Brain microvascular endothelial cell (primary cell): Measurements from ENCODE around the gene SLC37A2.
"Not testable (repeated sequence)": the region's sequence is repeated elsewhere in the genome, so short reads cannot be mapped to it uniquely, and the experiment has no call there.

Source experiments
- DNase-seq: peaks from one replicate; pipeline ENCODE4 v3.0.0-alpha.2; 2020
- H3K27ac ChIP-seq: fragments of 250-450 bp; sonication (Bioruptor Pico); 2 replicates; pipeline ENCODE4 v1.5.1; 2020; ENCODE audit warnings: mild to moderate bottlenecking, moderate library complexity
- H3K27me3 ChIP-seq: fragments of 250-450 bp; sonication (Bioruptor Pico); replicated peaks from 2 replicates; pipeline ENCODE4 v1.5.1; 2020; ENCODE audit warnings: mild to moderate bottlenecking
- H3K36me3 ChIP-seq: fragments of 250-450 bp; sonication (Bioruptor Pico); replicated peaks from 2 replicates; pipeline ENCODE4 v1.5.1; 2020; ENCODE audit warnings: mild to moderate bottlenecking
- H3K4me3 ChIP-seq: 2 replicates; pipeline ENCODE4 v1.5.1; 2011; ENCODE audit warnings: low read depth, mild to moderate bottlenecking, control low read depth, low read length, moderate library complexity
- CTCF ChIP-seq: IDR thresholded peaks from 2 replicates; pipeline ENCODE4 v1.5.1; 2011; ENCODE audit warnings: low read depth, mild to moderate bottlenecking, moderate library complexity, low read length, control low read depth, inconsistent platforms; ENCODE audit errors: missing control alignments
- in situ Hi-C: cut with HindIII; loops from 2 replicates; pipeline ENCODE4 v1.10.0; 2017; ENCODE audit warnings: low sequenced_read_pairs, low pct_ligation_motif_present

The SLC37A2 gene

GRCh38 chr11:125036933-125037332 is 26.2 kb upstream of the SLC37A2 start:
- in situ Hi-C loops = no loop called here
- TF ChIP-seq CTCF = no peak
- no peaks in the 10 kb centered on the region for H3K27me3 ChIP-seq
- no peaks in the 10 kb centered on the region for H3K36me3 ChIP-seq
- no peak overlapping the region for H3K4me3 ChIP-seq
- peak; percentile 84 for DNase-seq
- no peak overlapping the region for H3K27ac ChIP-seq

- in situ Hi-C loops = no loop called here
- no peak overlapping the region for H3K27ac ChIP-seq
- DNase-seq = no peak
- no peaks in the 10 kb centered on the region for H3K36me3 ChIP-seq
- H3K4me3 ChIP-seq = no peak overlapping the region
- H3K27me3 ChIP-seq = no peaks in the 10 kb centered on the region
- no peak for TF ChIP-seq CTCF
These were observed 13.8 kb upstream of the SLC37A2 start for GRCh38 chr11:125049164-125049792.

- no peak for TF ChIP-seq CTCF
- Histone ChIP-seq H3K36me3 (no peaks in the 10 kb centered on the region), H3K27ac (no peak overlapping the region), H3K27me3 (no peaks in the 10 kb centered on the region), H3K4me3 (no peak overlapping the region)
- in situ Hi-C loops = no loop called here
- DNase-seq = no peak
These were observed 11.1 kb upstream of the SLC37A2 start for GRCh38 chr11:125052047-125052446.

- no peak for TF ChIP-seq CTCF
- Histone ChIP-seq H3K4me3 (no peak overlapping the region), H3K27ac (no peak overlapping the region), H3K27me3 (no peaks in the 10 kb centered on the region), H3K36me3 (no peaks in the 10 kb centered on the region)
- no peak for DNase-seq
- in situ Hi-C loops = no loop called here
These were observed 9.9 kb upstream of the SLC37A2 start for GRCh38 chr11:125053167-125053566.

- no peaks in the 10 kb centered on the region for H3K27me3 ChIP-seq
- H3K36me3 ChIP-seq = no peaks in the 10 kb centered on the region
- DNase-seq = no peak
- TF ChIP-seq CTCF = no peak
- H3K27ac ChIP-seq = no peak overlapping the region
- no peak overlapping the region for H3K4me3 ChIP-seq
- in situ Hi-C loops = no loop called here
These were observed 7.9 kb upstream of the SLC37A2 start for GRCh38 chr11:125055107-125055715.

GRCh38 chr11:125056111-125056510 is 7.0 kb upstream of the SLC37A2 start:
- H3K36me3 ChIP-seq, DNase-seq, in situ Hi-C loops, H3K27ac ChIP-seq, H3K27me3 ChIP-seq, H3K4me3 ChIP-seq: not testable (repeated sequence)
